ENCODE results near the gene TRNAU1AP. TPM values are rescaled to one million over a fixed set of nuclear protein-coding genes. Genes with fewer than 3 reads are reported as not detected.
A peak's percentile ranks its signal among the peaks of the same experiment; 100 is the strongest.

TRNAU1AP gene
- total and polyA plus RNA-seq, 10 of the 15 experiments (the other 5 are each of a cell fraction or from before 2014, with no cell fraction given): 24.3 to 67.0 (median 31.8) TPM

GRCh38 chr1:28505406-28506187, 47.3 kb upstream of the TRNAU1AP start, which contains the start of gene RCC1:
TSS of gene RCC1 (plus strand) at chr1:28506043. CDS start at chr1:28529867, 23,824 bp downstream.
- Histone ChIP-seq H3K27ac (ENCODE audit: control insufficient read depth, insufficient read depth) (peak within 1 kb of the TSS; percentile 94), H3K79me2 (ENCODE audit: control insufficient read depth, insufficient read depth, low read length) (peaks cover 54% of the 10 kb centered on the region), H3K27me3 (replicated peaks in 1 of 2; ENCODE audit: control insufficient read depth in 2 of 2, insufficient read depth in 2 of 2, low read length in 1 of 2) (no peaks in the 10 kb centered on the region), H3K9ac (ENCODE audit: control insufficient read depth, insufficient read depth, low read length) (peak within 1 kb of the TSS; percentile 100), H3K4me3 (peak within 1 kb of the TSS; percentile 84), H3K4me1 (ENCODE audit: control insufficient read depth, insufficient read depth, low read length) (peaks cover 10% of the 10 kb centered on the region), H4K20me1 (ENCODE audit: control insufficient read depth, insufficient read depth) (peaks cover 5% of the 10 kb centered on the region), H3K4me2 (ENCODE audit: control insufficient read depth, insufficient read depth) (peak within 1 kb of the TSS; percentile 94), H3K36me3 (ENCODE audit: control insufficient read depth in 2 of 2, insufficient read depth in 2 of 2, low read length in 1 of 2) (peaks cover 19 to 32% of the 10 kb centered on the region in 2 experiments), H2AFZ (ENCODE audit: control insufficient read depth, low read depth, low read length) (peak within 1 kb of the TSS; percentile 89), H3K9me3 (replicated peaks; ENCODE audit: control insufficient read depth, insufficient read depth, low read length) (no peaks in the 10 kb centered on the region; the same call in 2 of the 3 replicates)
- ATAC-seq (peak; percentile 80), DNase-seq (ENCODE audit: low read depth, low spot score) (peak; percentile 98), FAIRE-seq (peak; percentile 13)
- POLR2A ChIA-PET: interaction anchor here (0.6 to 8.7 kb wide), 9 partner anchors 11 to 732 kb away, joined by 3 to 81 read pairs (median 4); partner anchors contain the start of genes MED18 and STX12
- WGBS (ENCODE audit: insufficient coverage, insufficient replicate concordance, low lambda C conversion rate, missing lambda C conversion rate): under 1% methylated on average over 41 of the region's 41 CpGs
- in situ Hi-C loops (cut with MboI) (no loop called here), intact Hi-C loops (cut with micrococcal nuclease; ENCODE audit: unreplicated experiment) (loop anchor here (1.0 kb wide), 1 partner anchor 257 kb away; no protein-coding TSS in a partner anchor)
- TSS peak; percentile 98 for BruUV-seq (replicated peaks)
- SMC1A ChIA-PET (ENCODE audit: uncharacterized antibody, unreplicated experiment): interaction anchor here (0.6 to 0.9 kb wide), 3 partner anchors 9 to 133 kb away, joined by 3 read pairs; no protein-coding TSS in a partner anchor
- CTCF ChIA-PET: interaction anchor here (0.7 to 8.9 kb wide), 5 partner anchors 10 to 257 kb away, joined by 3 to 58 read pairs (median 4); no protein-coding TSS in a partner anchor
- RAD21 ChIA-PET (ENCODE audit: unreplicated experiment): interaction anchor here (0.9 to 3.8 kb wide), 3 partner anchors 92 to 257 kb away, joined by 3 to 16 read pairs (median 3); no protein-coding TSS in a partner anchor
- TF ChIP-seq SUZ12 (IDR thresholded peaks at IDR 0.05; ENCODE audit: unreplicated experiment): no peak
- no peak for TF ChIP-seq ATF3 (IDR thresholded peaks at IDR 0.05; ENCODE audit: borderline replicate concordance, extremely low read depth, low read depth, low read length)
- no peak for TF ChIP-seq SREBF1 (IDR thresholded peaks at IDR 0.05; ENCODE audit: low read length)
- peak; percentile 53 for TF ChIP-seq NKRF (conservative IDR thresholded peaks at IDR 0.05)
- no peak for TF ChIP-seq NR2C2 (IDR thresholded peaks at IDR 0.05; ENCODE audit: borderline replicate concordance, control insufficient read depth, insufficient read length, low read depth)
- TF ChIP-seq STAT1 (conservative IDR thresholded peaks at IDR 0.05): no peak
- TF ChIP-seq REST (IDR thresholded peaks at IDR 0.05; ENCODE audit: low read depth, low read length): peak; percentile 49; the same call in 1 of the 2 replicates
- peak; percentile 42; the same call in 1 of the 2 replicates for TF ChIP-seq ESRRA (IDR thresholded peaks at IDR 0.05; ENCODE audit: low read length)
- TF ChIP-seq WRNIP1 (IDR thresholded peaks at IDR 0.05; ENCODE audit: borderline replicate concordance, low read depth, low read length): no peak
- TF ChIP-seq PRDM15 (CRISPR knock-in tag; IDR thresholded peaks at IDR 0.05): no peak
- no peak for TF ChIP-seq NR2F1 (conservative IDR thresholded peaks at IDR 0.05)

Measured in GM12878 (cell line).